ENCODE data around the gene TBC1D5. TPM values are rescaled to one million over a fixed set of nuclear protein-coding genes. Genes with fewer than 3 reads are reported as not detected.
A peak's percentile ranks its signal among the peaks of the same experiment; 100 is the strongest.

Gene TBC1D5
- total and polyA plus RNA-seq, 2 of the 4 experiments (the other 2 are of a cell fraction), result 16.4 to 57.0 TPM

DNA sequence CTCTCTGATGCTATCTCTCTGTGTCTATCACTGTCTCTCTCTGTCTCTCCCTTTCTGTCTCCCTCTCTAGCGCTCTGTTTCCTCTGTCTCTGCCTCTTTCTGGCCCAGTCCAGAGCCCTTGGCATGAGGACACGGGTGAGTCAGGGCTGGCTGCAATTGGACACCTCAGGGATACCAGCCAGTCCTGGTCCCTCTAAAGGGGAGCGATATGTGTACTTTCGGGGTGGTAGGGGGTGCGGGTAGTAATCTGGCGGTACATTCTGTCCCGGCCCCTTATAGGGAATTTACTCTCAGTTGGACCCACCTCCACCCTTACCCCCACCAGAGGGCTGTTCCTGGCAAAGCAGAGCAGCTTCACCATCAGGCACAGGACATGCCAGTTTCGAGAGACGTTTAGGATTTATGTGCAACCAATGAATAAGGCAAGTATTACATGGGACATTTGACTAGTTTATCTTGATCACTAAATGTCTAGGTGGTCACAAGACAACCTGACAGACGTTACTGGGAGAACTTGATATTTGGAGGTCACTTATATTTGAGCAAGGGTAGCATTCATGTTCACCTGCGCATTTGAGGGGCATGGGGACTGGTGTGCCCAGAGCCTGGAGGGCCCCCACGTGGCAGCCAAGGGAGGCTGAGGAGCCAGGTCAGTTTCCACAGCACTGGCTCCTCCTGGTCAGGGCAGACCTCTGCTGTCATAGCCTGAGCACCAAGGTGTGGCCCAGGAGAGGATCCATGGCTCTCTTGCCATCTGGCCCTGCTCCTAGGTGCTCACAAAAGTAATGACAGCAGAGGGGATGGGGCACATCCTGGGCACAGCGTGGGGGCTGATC is 601.5 kb downstream of the TBC1D5 start:
- DNase-seq, result no peak
- no peak overlapping the region for H4K5ac ChIP-seq (ENCODE audit: low read depth, low read length)
- in situ Hi-C loops (cut with MboI; ENCODE audit: low sequenced_read_pairs), result no loop called here
- no peak overlapping the region for H3K23ac ChIP-seq (ENCODE audit: low read depth, low read length)
- H3K18ac ChIP-seq (ENCODE audit: low read depth, low read length), result no peak overlapping the region
- H2AK5ac ChIP-seq (ENCODE audit: low read depth, low read length), result no peak overlapping the region
- no peak overlapping the region for H2AK9ac ChIP-seq (replicated peaks; ENCODE audit: low read depth, low read length, poor library complexity)
- H4K8ac ChIP-seq (ENCODE audit: low read depth in 2 of 2, low read length in 2 of 2), result no peak overlapping the region
- ChIA-PET POLR2A (ENCODE audit: unreplicated experiment) (no interaction called here), CTCF (no interaction called here)
- no peak overlapping the region for H2BK5ac ChIP-seq (ENCODE audit: low read depth, low read length, poor library complexity, severe bottlenecking)
- H3K27me3 ChIP-seq (ENCODE audit: control insufficient read depth, insufficient read depth, low read length), result peaks cover 10% of the 10 kb centered on the region
- H3K4me1 ChIP-seq (ENCODE audit: control insufficient read depth, insufficient read depth, low read length), result no peaks in the 10 kb centered on the region
- no peak overlapping the region for H3K56ac ChIP-seq (ENCODE audit: extremely low read depth, insufficient read depth, low read length)
- H3K4me2 ChIP-seq (ENCODE audit: low read depth, low read length), result no peak overlapping the region
- no peak overlapping the region for H3K4ac ChIP-seq (ENCODE audit: low read depth, low read length)
- no peak overlapping the region for H2BK120ac ChIP-seq (ENCODE audit: low read depth, low read length)
- TF ChIP-seq CEBPB (IDR thresholded peaks at IDR 0.05; ENCODE audit: low read depth, low read length) (no peak), RCOR1 (IDR thresholded peaks at IDR 0.05; ENCODE audit: insufficient replicate concordance, low read length) (no peak), SMC3 (IDR thresholded peaks at IDR 0.05; ENCODE audit: low read depth, low read length) (no peak), FOS (IDR thresholded peaks at IDR 0.05; ENCODE audit: low read depth, low read length) (no peak), MAFK (IDR thresholded peaks at IDR 0.05; ENCODE audit: low read depth, low read length) (no peak), RFX5 (IDR thresholded peaks at IDR 0.05; ENCODE audit: low read depth, low read length) (no peak), MXI1 (IDR thresholded peaks at IDR 0.05; ENCODE audit: borderline replicate concordance, low read depth, low read length) (no peak), POLR2A (IDR thresholded peaks at IDR 0.05; ENCODE audit: low read depth, low read length) (no peak), MAZ (IDR thresholded peaks at IDR 0.05; ENCODE audit: borderline replicate concordance, low read depth, low read length) (no peak)
- TF ChIP-seq, protein P1, sequence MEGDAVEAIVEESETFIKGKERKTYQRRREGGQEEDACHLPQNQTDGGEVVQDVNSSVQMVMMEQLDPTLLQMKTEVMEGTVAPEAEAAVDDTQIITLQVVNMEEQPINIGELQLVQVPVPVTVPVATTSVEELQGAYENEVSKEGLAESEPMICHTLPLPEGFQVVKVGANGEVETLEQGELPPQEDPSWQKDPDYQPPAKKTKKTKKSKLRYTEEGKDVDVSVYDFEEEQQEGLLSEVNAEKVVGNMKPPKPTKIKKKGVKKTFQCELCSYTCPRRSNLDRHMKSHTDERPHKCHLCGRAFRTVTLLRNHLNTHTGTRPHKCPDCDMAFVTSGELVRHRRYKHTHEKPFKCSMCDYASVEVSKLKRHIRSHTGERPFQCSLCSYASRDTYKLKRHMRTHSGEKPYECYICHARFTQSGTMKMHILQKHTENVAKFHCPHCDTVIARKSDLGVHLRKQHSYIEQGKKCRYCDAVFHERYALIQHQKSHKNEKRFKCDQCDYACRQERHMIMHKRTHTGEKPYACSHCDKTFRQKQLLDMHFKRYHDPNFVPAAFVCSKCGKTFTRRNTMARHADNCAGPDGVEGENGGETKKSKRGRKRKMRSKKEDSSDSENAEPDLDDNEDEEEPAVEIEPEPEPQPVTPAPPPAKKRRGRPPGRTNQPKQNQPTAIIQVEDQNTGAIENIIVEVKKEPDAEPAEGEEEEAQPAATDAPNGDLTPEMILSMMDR (conservative IDR thresholded peaks at IDR 0.05; ENCODE audit: low read depth, low read length), result no peak
- TF ChIP-seq, protein P2, sequence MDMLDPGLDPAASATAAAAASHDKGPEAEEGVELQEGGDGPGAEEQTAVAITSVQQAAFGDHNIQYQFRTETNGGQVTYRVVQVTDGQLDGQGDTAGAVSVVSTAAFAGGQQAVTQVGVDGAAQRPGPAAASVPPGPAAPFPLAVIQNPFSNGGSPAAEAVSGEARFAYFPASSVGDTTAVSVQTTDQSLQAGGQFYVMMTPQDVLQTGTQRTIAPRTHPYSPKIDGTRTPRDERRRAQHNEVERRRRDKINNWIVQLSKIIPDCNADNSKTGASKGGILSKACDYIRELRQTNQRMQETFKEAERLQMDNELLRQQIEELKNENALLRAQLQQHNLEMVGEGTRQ (IDR thresholded peaks at IDR 0.05; ENCODE audit: low read depth, low read length), result no peak
- TF ChIP-seq, protein P3, sequence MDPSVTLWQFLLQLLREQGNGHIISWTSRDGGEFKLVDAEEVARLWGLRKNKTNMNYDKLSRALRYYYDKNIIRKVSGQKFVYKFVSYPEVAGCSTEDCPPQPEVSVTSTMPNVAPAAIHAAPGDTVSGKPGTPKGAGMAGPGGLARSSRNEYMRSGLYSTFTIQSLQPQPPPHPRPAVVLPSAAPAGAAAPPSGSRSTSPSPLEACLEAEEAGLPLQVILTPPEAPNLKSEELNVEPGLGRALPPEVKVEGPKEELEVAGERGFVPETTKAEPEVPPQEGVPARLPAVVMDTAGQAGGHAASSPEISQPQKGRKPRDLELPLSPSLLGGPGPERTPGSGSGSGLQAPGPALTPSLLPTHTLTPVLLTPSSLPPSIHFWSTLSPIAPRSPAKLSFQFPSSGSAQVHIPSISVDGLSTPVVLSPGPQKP (IDR thresholded peaks at IDR 0.05; ENCODE audit: borderline replicate concordance, low read depth, low read length), result no peak
- no peak overlapping the region for H3K9ac ChIP-seq (ENCODE audit: low read depth, low read length)
- H3K14ac ChIP-seq (replicated peaks; ENCODE audit: low read depth, low read length), result no peak overlapping the region
- intact Hi-C loops (cut with micrococcal nuclease), result no loop called here
- no TSS peak for BruUV-seq (replicated peaks)
- no peaks in the 10 kb centered on the region for H4K20me1 ChIP-seq (ENCODE audit: insufficient read depth, low read length)
- 43% methylated on average over 5 of the region's 13 CpGs; no CpG with 5 or more reads in 1 of the 2 experiments for WGBS, 2 experiments (ENCODE audit: extremely low coverage in 2 of 2, insufficient read length in 1 of 2)
- no peak overlapping the region for H4K91ac ChIP-seq (ENCODE audit: insufficient read depth, low read depth, low read length)
- H2AFZ ChIP-seq (replicated peaks; ENCODE audit: low read length, poor library complexity), result no peak overlapping the region
- no peak overlapping the region for H3K27ac ChIP-seq (ENCODE audit: insufficient read depth, low read length)
- H3K36me3 ChIP-seq (ENCODE audit: control insufficient read depth, insufficient read depth, low read length), result no peaks in the 10 kb centered on the region
- H3K79me1 ChIP-seq (ENCODE audit: low read depth in 1 of 2, low read length in 2 of 2), result no peaks in the 10 kb centered on the region
- no peaks in the 10 kb centered on the region for H3K9me3 ChIP-seq (ENCODE audit: control insufficient read depth, insufficient read depth, low read length)
- H2BK15ac ChIP-seq (ENCODE audit: low read depth, low read length), result no peak overlapping the region
- peak; percentile 35; the same call in 1 of the 2 replicates for ATAC-seq (ENCODE audit: low read depth)
- no peak overlapping the region for H2BK20ac ChIP-seq (ENCODE audit: low read depth, low read length)
- dilution Hi-C loops (cut with HindIII; ENCODE audit: low sequenced_read_pairs, unreplicated experiment), result no loop called here
- no peak overlapping the region for H3K4me3 ChIP-seq (ENCODE audit: insufficient read depth, low read depth, low read length)
- H3K9me1 ChIP-seq (ENCODE audit: insufficient read depth, low read length), result no peaks in the 10 kb centered on the region

All from IMR-90 (cell line).